HTERT RPE-1 (cell line): ENCODE data around the gene FBXL17.

Source experiments
- in situ Hi-C: fragments of 300-500 bp; cut with MboI; formaldehyde crosslinking; loops from 4 replicates; pipeline ENCODE4 v1.14.3; 2020; ENCODE audit warnings: low sequenced_read_pairs

FBXL17 gene

GRCh38 chr5:107959573-107960279 lies 422.2 kb downstream of the FBXL17 start:
- in situ Hi-C loops: no loop called here

GRCh38 chr5:107958861-107959260 lies 423.0 kb downstream of the FBXL17 start:
- in situ Hi-C loops: no loop called here

GRCh38 chr5:107958432-107958831 lies 423.5 kb downstream of the FBXL17 start:
- in situ Hi-C loops: no loop called here

GRCh38 chr5:107957051-107957450 lies 424.8 kb downstream of the FBXL17 start:
- in situ Hi-C loops: no loop called here

- in situ Hi-C loops: no loop called here
Observed at GRCh38 chr5:107955321-107955720, 426.6 kb downstream of the FBXL17 start.

- in situ Hi-C loops: no loop called here
Observed at GRCh38 chr5:107954254-107954653, 427.6 kb downstream of the FBXL17 start.

GRCh38 chr5:107952450-107952849 lies 429.4 kb downstream of the FBXL17 start:
- in situ Hi-C loops: no loop called here

- in situ Hi-C loops: no loop called here
Observed at GRCh38 chr5:107951309-107951708, 430.6 kb downstream of the FBXL17 start.

- in situ Hi-C loops: no loop called here
Observed at GRCh38 chr5:107950776-107951175, 431.1 kb downstream of the FBXL17 start.

- in situ Hi-C loops: no loop called here
Observed at GRCh38 chr5:107949688-107950341, 432.1 kb downstream of the FBXL17 start.

GRCh38 chr5:107948377-107948776 lies 433.5 kb downstream of the FBXL17 start:
- in situ Hi-C loops: no loop called here

- in situ Hi-C loops: no loop called here
Observed at GRCh38 chr5:107945061-107945460, 436.8 kb downstream of the FBXL17 start.

GRCh38 chr5:107943923-107944322 lies 438.0 kb downstream of the FBXL17 start:
- in situ Hi-C loops: no loop called here

GRCh38 chr5:107941036-107941435 lies 440.9 kb downstream of the FBXL17 start:
- in situ Hi-C loops: no loop called here

- in situ Hi-C loops: no loop called here
Observed at GRCh38 chr5:107937651-107938355, 444.1 kb downstream of the FBXL17 start.

GRCh38 chr5:107937204-107937603 lies 444.7 kb downstream of the FBXL17 start:
- in situ Hi-C loops: no loop called here

GRCh38 chr5:107936515-107936914 lies 445.4 kb downstream of the FBXL17 start:
- in situ Hi-C loops: no loop called here

GRCh38 chr5:107935645-107936044 lies 446.3 kb downstream of the FBXL17 start:
- in situ Hi-C loops: no loop called here

- in situ Hi-C loops: no loop called here
Observed at GRCh38 chr5:107933326-107933725, 448.6 kb downstream of the FBXL17 start.

GRCh38 chr5:107930891-107931290 lies 451.0 kb downstream of the FBXL17 start:
- in situ Hi-C loops: no loop called here

- in situ Hi-C loops: no loop called here
Observed at GRCh38 chr5:107930092-107930491, 451.8 kb downstream of the FBXL17 start.

- in situ Hi-C loops: no loop called here
Observed at GRCh38 chr5:107929080-107929479, 452.8 kb downstream of the FBXL17 start.
